Measurements from ENCODE around the gene HOXC10.

DNA sequence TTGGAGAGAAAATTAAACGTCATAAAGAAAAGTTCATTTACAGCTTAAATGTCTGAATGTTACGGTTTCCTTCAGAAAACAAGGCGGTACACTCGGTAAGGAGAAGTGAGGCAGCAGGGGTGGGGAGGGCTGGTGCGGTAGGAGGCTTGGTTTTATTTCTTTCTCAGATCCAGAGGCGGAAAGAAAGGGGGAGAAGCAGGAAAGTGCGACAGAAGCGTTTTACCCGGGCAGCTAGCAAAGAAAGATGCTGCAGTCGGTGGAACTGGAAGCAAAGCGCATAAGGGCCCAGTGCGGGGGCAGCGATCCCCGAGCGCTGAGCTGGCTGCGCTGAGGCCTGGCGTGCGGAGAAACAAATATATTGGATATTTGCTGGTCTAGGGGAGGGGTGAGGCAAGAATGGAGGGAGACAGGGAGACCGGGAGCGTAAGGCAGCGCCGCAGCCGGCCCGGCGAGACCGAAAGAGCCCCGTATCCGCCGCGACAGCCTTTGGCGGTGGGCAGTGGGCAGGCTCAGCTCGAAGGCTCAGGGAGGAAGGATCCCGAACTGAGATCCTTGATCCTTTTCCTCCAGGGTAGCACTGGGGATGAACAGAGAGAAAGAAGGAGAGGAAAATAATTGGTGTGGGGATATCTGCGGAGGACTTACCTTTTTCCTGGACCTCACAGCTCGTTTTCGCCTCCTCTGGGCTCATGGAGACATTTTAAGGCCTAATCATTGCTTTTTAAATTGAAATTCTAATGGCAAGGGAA is 18.4 kb upstream of the HOXC10 start:
- TF ChIP-seq CHD4 (IDR thresholded peaks at IDR 0.05) (no peak), BHLHE40 (IDR thresholded peaks at IDR 0.05; ENCODE audit: borderline replicate concordance in 1 of 2, low read depth in 2 of 2, low read length in 1 of 2) (no peak), NRF1 (conservative IDR thresholded peaks at IDR 0.05; ENCODE audit: low read depth, low read length) (no peak), EZH2 (IDR thresholded peaks at IDR 0.05; ENCODE audit: borderline replicate concordance, control insufficient read depth, low read depth, low read length) (no peak), POLR2A (IDR thresholded peaks at IDR 0.05; ENCODE audit: low read depth, low read length) (no peak), MXI1 (IDR thresholded peaks at IDR 0.05; ENCODE audit: low read depth, low read length) (no peak)
- TF ChIP-seq, protein P1, sequence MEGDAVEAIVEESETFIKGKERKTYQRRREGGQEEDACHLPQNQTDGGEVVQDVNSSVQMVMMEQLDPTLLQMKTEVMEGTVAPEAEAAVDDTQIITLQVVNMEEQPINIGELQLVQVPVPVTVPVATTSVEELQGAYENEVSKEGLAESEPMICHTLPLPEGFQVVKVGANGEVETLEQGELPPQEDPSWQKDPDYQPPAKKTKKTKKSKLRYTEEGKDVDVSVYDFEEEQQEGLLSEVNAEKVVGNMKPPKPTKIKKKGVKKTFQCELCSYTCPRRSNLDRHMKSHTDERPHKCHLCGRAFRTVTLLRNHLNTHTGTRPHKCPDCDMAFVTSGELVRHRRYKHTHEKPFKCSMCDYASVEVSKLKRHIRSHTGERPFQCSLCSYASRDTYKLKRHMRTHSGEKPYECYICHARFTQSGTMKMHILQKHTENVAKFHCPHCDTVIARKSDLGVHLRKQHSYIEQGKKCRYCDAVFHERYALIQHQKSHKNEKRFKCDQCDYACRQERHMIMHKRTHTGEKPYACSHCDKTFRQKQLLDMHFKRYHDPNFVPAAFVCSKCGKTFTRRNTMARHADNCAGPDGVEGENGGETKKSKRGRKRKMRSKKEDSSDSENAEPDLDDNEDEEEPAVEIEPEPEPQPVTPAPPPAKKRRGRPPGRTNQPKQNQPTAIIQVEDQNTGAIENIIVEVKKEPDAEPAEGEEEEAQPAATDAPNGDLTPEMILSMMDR (IDR thresholded peaks at IDR 0.05 in 2 of 3, conservative IDR thresholded peaks at IDR 0.05 in 1 of 3; ENCODE audit: control insufficient read depth in 2 of 3, extremely low read depth in 1 of 3, insufficient read depth in 1 of 3, low read depth in 3 of 3, low read length in 3 of 3), result no peak
